GM21786 (cell line): ENCODE measurements around the gene PLEKHG1.

Experiments used
- ATAC-seq: cut with Tn5 transposase; IDR thresholded peaks from one replicate; pipeline ENCODE4 v1.9.1; 2021; ENCODE audit not compliant: unreplicated experiment

Gene PLEKHG1

GRCh38 chr6:150599199-150600009, at the start of gene PLEKHG1:
Gene PLEKHG1 (plus strand): TSS chr6:150599885. CDS start chr6:150733682, 133,797 bp downstream.
- ATAC-seq: peak; percentile 54

DNA sequence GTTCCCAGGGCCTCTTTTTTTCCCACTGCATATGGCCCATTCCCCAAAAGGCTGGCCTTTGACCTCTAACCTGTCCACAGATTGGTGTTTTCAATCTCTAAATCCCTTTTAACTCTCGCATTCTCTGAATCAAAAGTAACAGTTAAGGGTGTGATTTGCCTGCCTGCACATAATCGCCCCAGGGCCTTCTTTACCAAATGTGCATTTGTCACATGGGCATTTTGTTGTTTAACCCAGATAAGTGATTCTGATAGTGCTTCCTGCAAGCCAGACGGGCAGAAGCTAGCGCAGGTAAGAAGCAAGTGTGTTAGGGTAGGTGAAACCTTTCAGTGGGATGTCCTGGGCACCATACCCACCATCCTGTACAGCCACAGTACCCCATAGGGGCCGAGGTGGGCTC, 49.4 kb upstream of the PLEKHG1 start:
- ATAC-seq: no peak

- no peak for ATAC-seq
These were observed 42.6 kb upstream of the PLEKHG1 start for GRCh38 chr6:150557043-150557599.

DNA sequence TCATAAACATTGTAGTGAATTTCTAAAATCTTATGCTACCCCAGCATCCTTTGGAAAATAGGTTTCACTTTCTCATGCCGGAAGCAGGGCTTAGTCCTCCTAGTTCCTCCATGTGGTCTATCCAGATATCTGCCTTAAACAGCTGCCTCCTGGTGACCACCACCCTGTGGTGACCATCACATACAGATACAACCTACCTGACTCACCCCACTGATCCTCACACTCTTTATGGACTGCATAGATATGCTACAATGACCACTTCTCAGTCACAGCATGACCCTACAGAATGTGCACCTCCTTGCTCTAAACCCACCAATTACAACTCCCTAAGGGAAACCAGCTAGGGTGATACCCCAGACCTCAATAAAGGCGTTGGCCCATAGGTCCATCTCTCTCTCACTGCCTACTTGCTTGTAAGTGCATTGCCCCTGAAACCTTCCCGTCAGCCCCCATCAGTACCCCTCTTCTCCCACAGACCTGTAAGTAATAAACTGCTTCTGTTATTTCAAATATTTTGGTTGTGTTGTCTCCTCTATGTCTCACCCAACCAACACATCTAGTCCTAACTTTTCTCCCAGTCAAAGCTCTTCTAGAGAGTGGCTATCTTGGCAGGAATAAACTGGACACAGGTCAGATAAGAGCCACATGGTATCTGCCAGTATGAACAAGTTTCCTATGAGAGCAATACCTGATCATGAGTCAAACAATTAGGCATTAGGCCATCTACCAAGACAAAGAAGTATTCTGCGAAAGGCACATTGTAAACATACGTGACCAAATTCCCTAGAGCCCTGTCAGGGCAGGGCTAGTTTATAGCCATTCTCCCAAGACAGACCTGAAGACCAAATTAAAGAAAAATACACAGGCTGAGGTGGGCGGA, 39.4 kb upstream of the PLEKHG1 start:
- ATAC-seq: no peak

- ATAC-seq: no peak
These were observed 38.8 kb upstream of the PLEKHG1 start for GRCh38 chr6:150560884-150561219.

GRCh38 chr6:150565945-150566344, 33.7 kb upstream of the PLEKHG1 start:
- no peak for ATAC-seq

DNA sequence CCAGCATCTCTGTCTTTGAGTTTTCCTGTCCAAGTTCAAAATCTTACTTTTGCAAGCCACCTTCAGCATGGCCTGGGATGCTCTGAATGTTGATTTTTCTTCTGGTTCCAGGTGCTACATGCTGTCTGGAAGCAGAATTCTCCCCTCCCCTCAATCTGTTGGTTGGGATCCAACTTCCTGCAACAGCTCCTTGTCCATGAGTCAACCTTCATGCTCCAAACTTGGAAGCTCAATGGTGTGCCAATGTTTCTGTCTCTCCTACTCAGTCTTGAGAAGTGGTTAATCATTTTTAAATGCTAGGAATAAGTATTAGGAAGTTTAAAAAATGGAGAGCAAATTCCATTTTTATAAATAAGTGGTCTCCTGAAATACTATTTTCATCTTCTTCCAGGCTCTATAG, 33.2 kb upstream of the PLEKHG1 start:
- ATAC-seq: no peak

- ATAC-seq: no peak
These were observed 32.3 kb upstream of the PLEKHG1 start for GRCh38 chr6:150567380-150567779.

GRCh38 chr6:150567823-150568383, 31.8 kb upstream of the PLEKHG1 start:
- no peak for ATAC-seq

GRCh38 chr6:150568560-150568959, 31.1 kb upstream of the PLEKHG1 start:
- no peak for ATAC-seq

- ATAC-seq: no peak
These were observed 30.5 kb upstream of the PLEKHG1 start for GRCh38 chr6:150569161-150569560.

DNA sequence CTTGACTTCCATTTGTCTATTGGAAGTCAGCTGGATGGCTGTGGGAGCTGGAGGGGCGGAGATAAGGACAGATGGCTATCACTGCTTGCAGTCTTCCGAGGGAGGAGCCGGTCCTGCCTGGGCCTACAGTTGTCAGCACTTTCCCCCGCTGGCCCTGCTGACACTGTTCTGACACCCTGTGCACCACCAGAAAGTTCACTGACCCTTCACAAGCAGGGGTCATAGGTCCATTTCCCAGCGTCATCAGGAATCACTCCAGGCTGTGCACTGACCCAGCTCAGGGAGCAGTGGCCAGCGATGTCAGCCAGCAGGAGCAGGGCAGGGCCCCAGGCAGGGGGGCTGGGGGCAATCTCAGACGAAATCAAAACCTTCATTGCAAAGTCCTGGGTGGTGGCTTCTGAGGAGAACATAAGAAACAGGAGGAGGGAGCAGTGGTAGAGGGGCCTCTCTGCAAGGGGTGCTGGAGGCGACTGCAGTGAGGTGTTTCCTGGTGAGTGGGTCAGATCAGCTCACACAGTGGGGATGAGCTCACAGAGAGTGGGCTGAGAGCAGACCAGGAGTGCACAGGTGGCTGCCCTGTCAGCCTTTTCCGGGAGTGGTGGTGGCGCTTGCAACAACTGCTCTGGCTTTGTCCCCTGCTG, 26.5 kb upstream of the PLEKHG1 start:
- ATAC-seq: no peak

DNA sequence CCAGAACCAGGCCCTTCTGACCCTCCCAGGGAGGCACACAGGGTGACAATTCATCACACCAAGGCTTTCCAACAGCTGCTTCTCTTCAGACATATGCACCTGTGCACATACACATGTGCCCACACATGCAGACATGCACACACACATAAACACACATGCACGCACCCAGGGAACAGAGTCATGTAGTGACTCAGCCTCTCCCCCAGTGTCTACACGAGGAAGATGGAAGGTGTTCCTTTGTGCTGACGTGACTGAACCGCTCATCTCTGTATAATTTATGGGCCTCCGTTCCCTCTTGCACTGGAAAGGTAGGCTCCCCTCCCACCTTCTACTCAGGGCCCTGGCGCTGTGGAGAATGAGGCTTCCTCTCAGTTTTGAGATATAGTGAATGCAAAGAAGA, 23.8 kb upstream of the PLEKHG1 start:
- ATAC-seq: no peak

DNA sequence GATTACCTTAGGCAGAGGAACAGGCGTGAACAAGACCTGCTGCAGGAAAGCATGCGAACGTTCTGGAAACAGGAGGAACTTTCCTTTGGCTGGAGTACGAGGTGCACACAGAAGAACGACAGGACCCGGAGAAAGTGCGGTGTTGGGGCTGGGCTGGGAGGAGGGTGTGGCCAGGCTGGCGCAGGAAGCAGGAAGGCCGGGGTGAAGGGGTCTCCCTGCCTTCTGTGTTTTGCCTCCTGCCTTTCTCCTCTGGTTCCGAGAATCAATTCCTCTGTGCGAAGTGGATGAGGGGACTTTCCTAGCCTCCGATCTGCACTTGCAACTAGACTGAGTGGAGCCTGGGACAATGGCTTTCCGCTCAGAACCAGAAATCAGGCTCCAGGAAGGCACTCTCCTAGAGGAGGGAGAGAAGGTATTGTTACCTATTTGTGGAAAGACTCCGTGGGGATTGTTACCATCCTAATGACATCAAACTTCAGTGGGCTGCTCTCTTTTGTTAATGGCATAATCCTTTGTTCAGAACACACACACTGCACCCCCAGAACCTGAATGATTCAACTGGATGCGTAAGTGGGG, 22.9 kb upstream of the PLEKHG1 start:
- ATAC-seq: no peak

- ATAC-seq: no peak
These were observed 20.1 kb upstream of the PLEKHG1 start for GRCh38 chr6:150579611-150580010.

- ATAC-seq: no peak
These were observed 19.2 kb upstream of the PLEKHG1 start for GRCh38 chr6:150580489-150580888.

- ATAC-seq: no peak
These were observed 15.6 kb upstream of the PLEKHG1 start for GRCh38 chr6:150584065-150584464.

DNA sequence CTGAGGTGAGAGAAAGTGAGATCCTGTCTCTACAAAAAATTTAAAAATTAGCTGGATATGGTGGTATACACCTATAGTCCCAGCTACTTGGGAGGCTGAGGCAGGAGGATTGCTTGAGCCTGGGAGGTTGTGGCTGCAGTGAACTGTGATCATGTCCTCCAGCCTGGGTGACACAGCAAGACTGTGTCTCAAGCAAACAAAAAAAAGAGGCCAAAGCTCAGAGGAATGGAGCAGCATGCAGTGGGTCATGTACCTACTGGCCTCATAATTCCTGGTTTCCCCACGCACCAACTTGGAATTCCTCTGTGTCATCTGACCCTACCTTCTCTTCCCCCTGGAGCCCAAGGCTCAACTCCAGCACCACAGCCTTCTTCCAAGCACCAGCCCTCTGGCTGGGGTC, 15.1 kb upstream of the PLEKHG1 start:
- no peak for ATAC-seq

- ATAC-seq: no peak
These were observed 12.8 kb upstream of the PLEKHG1 start for GRCh38 chr6:150586850-150587359.

DNA sequence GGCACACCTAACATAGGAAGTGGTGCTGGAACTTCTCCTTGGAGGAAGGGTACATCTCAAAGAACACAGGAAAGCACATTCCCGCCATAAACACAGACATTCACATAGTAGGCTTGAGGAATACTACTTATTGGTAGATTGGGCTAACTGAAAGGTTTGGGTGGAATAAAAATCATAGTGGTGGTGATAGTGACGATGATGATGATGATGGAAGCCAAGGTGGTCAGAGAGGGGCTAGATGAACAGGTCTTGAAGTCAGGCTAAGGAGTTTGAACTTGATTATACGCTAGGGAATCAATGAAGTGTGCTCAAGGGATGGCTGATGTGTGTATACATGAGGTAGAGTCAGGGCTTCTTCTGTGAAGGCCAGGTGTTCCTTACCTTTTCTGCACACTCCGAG, 12.0 kb upstream of the PLEKHG1 start:
- ATAC-seq: no peak
